LNCAP (cell line): ENCODE measurements around the gene ADGRD1.

Experiments used
- CTCF ChIP-seq: fragments of 450-650 bp; IDR thresholded peaks from 2 replicates; pipeline ENCODE4 v1.5.1; 2017; ENCODE audit warnings: mild to moderate bottlenecking

ADGRD1 gene

GRCh38 chr12:131153016-131153415 is 199.3 kb downstream of the ADGRD1 start:
- TF ChIP-seq CTCF = no peak

- no peak for TF ChIP-seq CTCF
Measured at GRCh38 chr12:131153956-131154355, 200.2 kb downstream of the ADGRD1 start.

- TF ChIP-seq CTCF = no peak
Measured at GRCh38 chr12:131155131-131155530, 201.4 kb downstream of the ADGRD1 start.

- TF ChIP-seq CTCF = no peak
Measured at GRCh38 chr12:131157743-131158142, 204.0 kb downstream of the ADGRD1 start.

GRCh38 chr12:131159660-131160059 is 206.0 kb downstream of the ADGRD1 start:
- TF ChIP-seq CTCF = no peak

GRCh38 chr12:131162113-131162512 is 208.4 kb downstream of the ADGRD1 start:
- TF ChIP-seq CTCF = no peak

- no peak for TF ChIP-seq CTCF
Measured at GRCh38 chr12:131163189-131163738, 209.6 kb downstream of the ADGRD1 start.
